HT-29 (cell line): ENCODE results near the gene PLA2G12B. TPM values are rescaled to one million over a fixed set of nuclear protein-coding genes. Genes with fewer than 3 reads are reported as not detected.

Experiments used
- DNase-seq: peaks from one replicate; pipeline ENCODE4 v3.0.0-alpha.2; 2015; ENCODE audit warnings: low spot score
- total RNA-seq: library from RNA; depleted of rRNA; stranded (reverse); fragments of >200 nt; shearing (Covaris generic); gene quantifications from 2 replicates; pipeline ENCODE4 v1.2.3, GENCODE V29; 2014; rRNA removed

Gene PLA2G12B
- total RNA-seq, 1 experiment from 2014 or later, result not detected

- no peak for DNase-seq
Observed at GRCh38 chr10:72890086-72890485, 64.5 kb downstream of the PLA2G12B start.

DNA sequence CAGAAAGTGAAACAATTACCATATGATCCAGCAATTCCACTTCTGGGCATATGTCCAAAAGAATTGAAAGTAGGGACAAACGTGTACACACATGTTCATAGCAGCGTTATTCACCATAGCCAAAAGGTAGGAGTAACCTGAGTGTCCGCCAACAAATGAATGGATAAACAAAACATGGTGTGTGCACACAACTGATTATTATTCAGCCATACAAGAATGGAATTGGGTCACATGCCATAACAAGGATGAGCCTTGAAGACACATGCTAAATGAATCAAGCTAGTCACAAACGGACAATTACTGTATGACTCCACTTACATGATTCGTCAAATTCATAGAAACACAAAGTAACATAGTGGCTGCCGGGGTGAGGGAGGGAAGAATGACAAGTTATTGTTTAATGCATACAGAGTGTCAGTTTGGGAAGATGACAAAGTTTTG lies 65.2 kb downstream of the PLA2G12B start:
- DNase-seq, result no peak

GRCh38 chr10:72888151-72888638 lies 66.4 kb downstream of the PLA2G12B start:
- DNase-seq, result no peak

DNA sequence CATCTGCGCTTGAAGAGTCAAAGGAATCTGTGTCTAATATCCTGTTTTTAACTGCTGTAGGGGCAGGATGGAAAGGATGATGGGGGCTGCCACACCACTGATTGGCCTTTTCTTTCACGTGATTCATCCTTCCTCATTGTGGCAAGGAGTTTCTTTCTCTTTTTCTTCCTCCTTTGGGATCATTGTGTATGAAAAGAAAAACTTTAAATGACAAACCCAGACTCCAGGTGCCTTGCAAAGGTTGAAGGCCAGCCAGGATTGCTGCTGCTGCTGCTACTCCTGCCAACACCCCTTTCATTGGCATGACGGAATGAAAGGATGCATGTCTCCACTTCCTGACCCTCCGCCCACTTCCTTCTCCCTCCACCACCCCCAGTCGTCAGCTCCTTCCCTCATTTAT lies 67.6 kb downstream of the PLA2G12B start:
- no peak for DNase-seq

DNA sequence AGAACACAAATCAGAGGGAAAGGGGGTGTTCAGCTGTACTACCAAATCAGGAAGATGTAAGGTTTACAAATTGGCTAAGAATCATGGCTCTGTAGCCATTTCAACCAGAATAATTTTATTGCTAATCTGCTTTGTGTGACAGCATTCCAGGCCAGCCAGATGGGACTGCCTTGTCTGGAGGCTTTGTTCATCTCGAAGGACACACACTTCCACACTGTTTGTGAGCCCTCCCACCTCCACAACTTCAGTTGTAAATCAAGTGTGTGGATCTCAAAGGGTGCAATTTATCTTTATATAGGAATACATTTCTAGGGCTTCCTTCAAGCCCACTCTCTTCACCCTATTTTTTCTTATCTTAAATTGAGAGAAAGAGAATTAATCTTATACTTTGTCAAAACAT lies 68.0 kb downstream of the PLA2G12B start:
- no peak for DNase-seq

- no peak for DNase-seq
Observed at GRCh38 chr10:72885953-72886352, 68.7 kb downstream of the PLA2G12B start.

Other genes starting within 250 kb of the PLA2G12B start
- not detected in 2 replicates for gene OIT3, start 61.1 kb downstream of the PLA2G12B start, total RNA-seq
- gene P4HA1, start 142.1 kb upstream of the PLA2G12B start, total RNA-seq, result 15.1 and 16.9 TPM in 2 replicates
- gene NUDT13, start 155.6 kb upstream of the PLA2G12B start, total RNA-seq, result 1.5 and 2.7 TPM in 2 replicates
- 20.9 and 24.9 TPM in 2 replicates for gene ECD, start 213.2 kb upstream of the PLA2G12B start, total RNA-seq
- 4.3 and 10.8 TPM in 2 replicates for gene FAM149B1, start 213.3 kb upstream of the PLA2G12B start, total RNA-seq